ENCODE data around the gene EHF. TPM values are rescaled to one million over a fixed set of nuclear protein-coding genes. Genes with fewer than 3 reads are reported as not detected.
A peak's percentile ranks its signal among the peaks of the same experiment; 100 is the strongest.

EHF gene
- total RNA-seq, 1 experiment from 2014 or later, result 0.51 TPM

DNA sequence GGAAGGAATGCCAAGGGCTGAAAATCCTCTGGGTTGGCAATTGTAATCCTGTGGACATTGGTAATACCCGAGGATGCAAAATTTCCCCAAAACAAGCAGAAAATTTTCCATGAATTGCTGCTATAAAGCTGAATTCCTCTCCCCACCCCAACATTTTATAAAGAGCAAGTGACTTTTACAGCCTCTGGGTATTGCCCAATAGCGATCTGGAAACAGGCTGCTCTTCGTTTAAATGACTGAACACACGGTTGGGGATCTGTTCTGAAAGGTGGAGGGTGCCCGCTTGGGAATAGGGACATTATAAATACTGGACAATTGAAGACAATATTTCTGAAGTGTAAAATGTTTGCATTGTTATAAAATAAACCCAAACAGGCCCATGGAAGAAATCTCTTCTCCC lies 20.6 kb downstream of the EHF start:
- no peak for TF ChIP-seq SIN3A (IDR thresholded peaks at IDR 0.05; ENCODE audit: borderline replicate concordance, insufficient read depth, low read depth, low read length)
- TF ChIP-seq POLR2AphosphoS5 (IDR thresholded peaks at IDR 0.05; ENCODE audit: low read depth, low read length), result no peak
- TF ChIP-seq, protein P1, sequence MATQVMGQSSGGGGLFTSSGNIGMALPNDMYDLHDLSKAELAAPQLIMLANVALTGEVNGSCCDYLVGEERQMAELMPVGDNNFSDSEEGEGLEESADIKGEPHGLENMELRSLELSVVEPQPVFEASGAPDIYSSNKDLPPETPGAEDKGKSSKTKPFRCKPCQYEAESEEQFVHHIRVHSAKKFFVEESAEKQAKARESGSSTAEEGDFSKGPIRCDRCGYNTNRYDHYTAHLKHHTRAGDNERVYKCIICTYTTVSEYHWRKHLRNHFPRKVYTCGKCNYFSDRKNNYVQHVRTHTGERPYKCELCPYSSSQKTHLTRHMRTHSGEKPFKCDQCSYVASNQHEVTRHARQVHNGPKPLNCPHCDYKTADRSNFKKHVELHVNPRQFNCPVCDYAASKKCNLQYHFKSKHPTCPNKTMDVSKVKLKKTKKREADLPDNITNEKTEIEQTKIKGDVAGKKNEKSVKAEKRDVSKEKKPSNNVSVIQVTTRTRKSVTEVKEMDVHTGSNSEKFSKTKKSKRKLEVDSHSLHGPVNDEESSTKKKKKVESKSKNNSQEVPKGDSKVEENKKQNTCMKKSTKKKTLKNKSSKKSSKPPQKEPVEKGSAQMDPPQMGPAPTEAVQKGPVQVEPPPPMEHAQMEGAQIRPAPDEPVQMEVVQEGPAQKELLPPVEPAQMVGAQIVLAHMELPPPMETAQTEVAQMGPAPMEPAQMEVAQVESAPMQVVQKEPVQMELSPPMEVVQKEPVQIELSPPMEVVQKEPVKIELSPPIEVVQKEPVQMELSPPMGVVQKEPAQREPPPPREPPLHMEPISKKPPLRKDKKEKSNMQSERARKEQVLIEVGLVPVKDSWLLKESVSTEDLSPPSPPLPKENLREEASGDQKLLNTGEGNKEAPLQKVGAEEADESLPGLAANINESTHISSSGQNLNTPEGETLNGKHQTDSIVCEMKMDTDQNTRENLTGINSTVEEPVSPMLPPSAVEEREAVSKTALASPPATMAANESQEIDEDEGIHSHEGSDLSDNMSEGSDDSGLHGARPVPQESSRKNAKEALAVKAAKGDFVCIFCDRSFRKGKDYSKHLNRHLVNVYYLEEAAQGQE (IDR thresholded peaks at IDR 0.05; ENCODE audit: insufficient read depth in 1 of 2, low read depth in 2 of 2, low read length in 1 of 2), result no peak
- TF ChIP-seq TCF7L2 (IDR thresholded peaks at IDR 0.05; ENCODE audit: low read depth, low read length), result no peak
- TF ChIP-seq, protein P2, sequence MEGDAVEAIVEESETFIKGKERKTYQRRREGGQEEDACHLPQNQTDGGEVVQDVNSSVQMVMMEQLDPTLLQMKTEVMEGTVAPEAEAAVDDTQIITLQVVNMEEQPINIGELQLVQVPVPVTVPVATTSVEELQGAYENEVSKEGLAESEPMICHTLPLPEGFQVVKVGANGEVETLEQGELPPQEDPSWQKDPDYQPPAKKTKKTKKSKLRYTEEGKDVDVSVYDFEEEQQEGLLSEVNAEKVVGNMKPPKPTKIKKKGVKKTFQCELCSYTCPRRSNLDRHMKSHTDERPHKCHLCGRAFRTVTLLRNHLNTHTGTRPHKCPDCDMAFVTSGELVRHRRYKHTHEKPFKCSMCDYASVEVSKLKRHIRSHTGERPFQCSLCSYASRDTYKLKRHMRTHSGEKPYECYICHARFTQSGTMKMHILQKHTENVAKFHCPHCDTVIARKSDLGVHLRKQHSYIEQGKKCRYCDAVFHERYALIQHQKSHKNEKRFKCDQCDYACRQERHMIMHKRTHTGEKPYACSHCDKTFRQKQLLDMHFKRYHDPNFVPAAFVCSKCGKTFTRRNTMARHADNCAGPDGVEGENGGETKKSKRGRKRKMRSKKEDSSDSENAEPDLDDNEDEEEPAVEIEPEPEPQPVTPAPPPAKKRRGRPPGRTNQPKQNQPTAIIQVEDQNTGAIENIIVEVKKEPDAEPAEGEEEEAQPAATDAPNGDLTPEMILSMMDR (IDR thresholded peaks at IDR 0.05), result no peak
- Histone ChIP-seq H3K9me3 (ENCODE audit: control insufficient read depth, insufficient read depth, low read depth, low read length) (no peaks in the 10 kb centered on the region), H3K4me3 (ENCODE audit: low read depth in 2 of 2, low read length in 2 of 2) (no peak overlapping the region), H3K36me3 (ENCODE audit: control insufficient read depth, insufficient read depth, low read length) (no peaks in the 10 kb centered on the region), H3K27ac (ENCODE audit: low read length) (peak overlapping the region; percentile 76), H3K27me3 (ENCODE audit: control insufficient read depth, insufficient read depth, low read length) (no peaks in the 10 kb centered on the region), H3K4me1 (ENCODE audit: control insufficient read depth, insufficient read depth, low read length) (peaks cover 23% of the 10 kb centered on the region)
- ChIA-PET POLR2A (no interaction called here), CTCF (no interaction called here)
- BruUV-seq (replicated peaks), result no TSS peak
- DNase-seq (ENCODE audit: low read depth, low spot score) (no peak), ATAC-seq (no peak)
- intact Hi-C loops (cut with micrococcal nuclease; ENCODE audit: unreplicated experiment) (no loop called here), in situ Hi-C loops (cut with HindIII; ENCODE audit: low pct_unique_long_range_greater_than_20kb, low sequenced_read_pairs) (no loop called here)

DNA sequence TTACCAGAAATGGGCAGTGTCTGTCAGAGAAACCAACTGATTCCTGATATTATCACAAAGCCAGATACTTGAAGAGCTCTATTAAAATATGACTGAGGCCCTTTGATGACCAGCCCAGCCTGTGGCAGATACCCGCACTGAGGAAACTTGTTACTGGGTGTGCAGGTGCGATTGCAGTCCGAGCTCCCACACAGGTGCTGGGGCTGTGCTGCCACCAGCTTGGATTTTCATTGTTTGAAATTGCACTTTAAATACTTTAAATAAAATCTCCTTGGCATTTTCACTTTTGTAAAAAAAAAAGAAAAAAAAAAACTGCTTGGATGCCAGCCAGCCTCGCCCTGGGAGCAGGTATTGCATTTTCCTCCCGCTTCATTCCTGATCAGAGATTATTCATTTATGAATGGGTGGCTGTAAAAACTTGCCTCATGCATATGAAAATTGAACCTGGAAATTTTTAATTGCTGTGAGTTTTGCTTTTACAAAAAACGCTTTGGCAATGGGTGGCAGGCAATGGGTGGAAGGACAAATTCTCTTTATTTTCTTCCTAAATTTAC lies 21.2 kb downstream of the EHF start:
- no TSS peak for BruUV-seq (replicated peaks)
- intact Hi-C loops (cut with micrococcal nuclease; ENCODE audit: unreplicated experiment) (no loop called here), in situ Hi-C loops (cut with HindIII; ENCODE audit: low pct_unique_long_range_greater_than_20kb, low sequenced_read_pairs) (no loop called here)
- ATAC-seq (no peak), DNase-seq (ENCODE audit: low read depth, low spot score) (no peak)
- Histone ChIP-seq H3K4me1 (ENCODE audit: control insufficient read depth, insufficient read depth, low read length) (peaks cover 23% of the 10 kb centered on the region), H3K4me3 (ENCODE audit: low read depth in 2 of 2, low read length in 2 of 2) (no peak overlapping the region), H3K36me3 (ENCODE audit: control insufficient read depth, insufficient read depth, low read length) (no peaks in the 10 kb centered on the region), H3K27ac (ENCODE audit: low read length) (peak overlapping the region; percentile 76; the same call in 1 of the 2 replicates), H3K27me3 (ENCODE audit: control insufficient read depth, insufficient read depth, low read length) (no peaks in the 10 kb centered on the region), H3K9me3 (ENCODE audit: control insufficient read depth, insufficient read depth, low read depth, low read length) (no peaks in the 10 kb centered on the region)
- TF ChIP-seq SIN3A (IDR thresholded peaks at IDR 0.05; ENCODE audit: borderline replicate concordance, insufficient read depth, low read depth, low read length), result no peak
- CTCF ChIA-PET, result no interaction called here
- POLR2A ChIA-PET, result no interaction called here

DNA sequence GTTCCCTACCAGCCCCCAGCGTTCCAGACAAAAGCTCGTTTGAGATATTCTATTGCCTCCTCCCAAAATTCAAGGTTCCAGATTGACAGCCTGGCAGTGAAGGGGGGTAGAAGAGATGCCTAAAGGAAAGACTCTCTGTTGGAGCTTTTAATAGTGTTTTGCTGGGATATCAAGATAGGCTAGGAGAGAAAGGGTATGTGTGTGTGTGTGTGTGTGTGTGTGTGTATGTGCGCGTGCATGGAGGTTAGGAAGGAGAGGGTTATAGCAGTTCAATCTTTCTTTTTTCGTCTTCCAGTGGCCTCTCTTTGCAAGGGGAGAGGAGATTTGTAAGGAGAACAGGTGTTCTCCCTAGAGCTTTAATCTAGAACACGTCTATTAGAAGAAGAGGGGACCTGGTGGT lies 22.0 kb downstream of the EHF start:
- H3K36me3 ChIP-seq (ENCODE audit: control insufficient read depth, insufficient read depth, low read length), result no peaks in the 10 kb centered on the region
- H3K4me1 ChIP-seq (ENCODE audit: control insufficient read depth, insufficient read depth, low read length), result peaks cover 23% of the 10 kb centered on the region
- no peaks in the 10 kb centered on the region for H3K9me3 ChIP-seq (ENCODE audit: control insufficient read depth, insufficient read depth, low read depth, low read length)
- POLR2A ChIA-PET, result no interaction called here
- ATAC-seq (no peak), DNase-seq (ENCODE audit: low read depth, low spot score) (no peak)
- H3K4me3 ChIP-seq (ENCODE audit: low read depth in 2 of 2, low read length in 2 of 2), result no peak overlapping the region
- CTCF ChIA-PET, result interaction anchor here (0.6 kb wide), 1 partner anchor 556 kb away, joined by 8 read pairs; no protein-coding TSS in a partner anchor
- no peaks in the 10 kb centered on the region for H3K27me3 ChIP-seq (ENCODE audit: control insufficient read depth, insufficient read depth, low read length)
- intact Hi-C loops (cut with micrococcal nuclease; ENCODE audit: unreplicated experiment) (no loop called here), in situ Hi-C loops (cut with HindIII; ENCODE audit: low pct_unique_long_range_greater_than_20kb, low sequenced_read_pairs) (no loop called here)
- H3K27ac ChIP-seq (ENCODE audit: low read length), result no peak overlapping the region; the same call in 1 of the 2 replicates
- BruUV-seq (replicated peaks), result no TSS peak
- TF ChIP-seq SIN3A (IDR thresholded peaks at IDR 0.05; ENCODE audit: borderline replicate concordance, insufficient read depth, low read depth, low read length) (no peak), POLR2AphosphoS5 (IDR thresholded peaks at IDR 0.05; ENCODE audit: low read depth, low read length) (no peak), TCF7L2 (IDR thresholded peaks at IDR 0.05; ENCODE audit: low read depth, low read length) (no peak)
- TF ChIP-seq, protein P2 (IDR thresholded peaks at IDR 0.05), result no peak
- TF ChIP-seq, protein P1 (IDR thresholded peaks at IDR 0.05; ENCODE audit: insufficient read depth in 1 of 2, low read depth in 2 of 2, low read length in 1 of 2), result no peak
